Smooth muscle cell (in vitro differentiated cells): ENCODE data around the gene BCAR3. TPM values are rescaled to one million over a fixed set of nuclear protein-coding genes. Genes with fewer than 3 reads are reported as not detected.
A peak's percentile ranks its signal among the peaks of the same experiment; 100 is the strongest.

Source experiments
- DNase-seq: peaks from one replicate; lab custom pipeline; 2025; ENCODE audit not compliant: unreplicated experiment; lab: John Stamatoyannopoulos, UW
- H2AFZ ChIP-seq: fragments of 200-600 bp; sonication (generic); 2 replicates; pipeline ENCODE4 v1.6.0; 2016; ENCODE audit warnings: antibody characterized with exemption, low read depth, mild to moderate bottlenecking
- H3F3A ChIP-seq: fragments of 200-600 bp; sonication (generic); 2 replicates; pipeline ENCODE4 v1.6.0; 2017; ENCODE audit warnings: antibody characterized with exemption, low read depth
- H3K27ac ChIP-seq: fragments of 200-600 bp; sonication (generic); 2 replicates; pipeline ENCODE4 v1.5.1; 2016; ENCODE audit warnings: low read depth, mild to moderate bottlenecking
- H3K27me3 ChIP-seq: fragments of 200-600 bp; sonication (generic); 2 replicates; pipeline ENCODE4 v1.6.1; 2016; ENCODE audit warnings: low read depth, mild to moderate bottlenecking
- H3K36me3 ChIP-seq: fragments of 200-600 bp; sonication (generic); 2 replicates; pipeline ENCODE4 v1.5.1; 2016; ENCODE audit warnings: low read depth
- H3K4me1 ChIP-seq: fragments of 200-600 bp; sonication (generic); 2 replicates; pipeline ENCODE4 v1.5.1; 2016; ENCODE audit warnings: low read depth
- H3K4me2 ChIP-seq: fragments of 200-600 bp; sonication (generic); 2 replicates; pipeline ENCODE4 v1.6.0; 2016; ENCODE audit warnings: mild to moderate bottlenecking
- H3K4me3 ChIP-seq: fragments of 200-600 bp; sonication (generic); 2 replicates; pipeline ENCODE4 v1.5.1; 2016; ENCODE audit warnings: mild to moderate bottlenecking
- H3K79me2 ChIP-seq: fragments of 200-600 bp; sonication (generic); 2 replicates; pipeline ENCODE4 v1.6.0; 2016; ENCODE audit warnings: low read depth, mild to moderate bottlenecking
- H3K9ac ChIP-seq: fragments of 200-600 bp; sonication (generic); 2 replicates; pipeline ENCODE4 v1.6.0; 2016; ENCODE audit warnings: low read depth
- H3K9me3 ChIP-seq: fragments of 200-600 bp; sonication (generic); replicated peaks from 2 replicates; pipeline ENCODE4 v1.5.1; 2016; ENCODE audit warnings: low read depth
- H4K20me1 ChIP-seq: fragments of 200-600 bp; sonication (generic); 2 replicates; pipeline ENCODE4 v1.6.0; 2016; ENCODE audit warnings: low read depth
- WGBS: methylation state at CpG from one replicate; pipeline ENCODE4 v1.1.7; 2016; ENCODE audit warnings: low lambda C conversion rate; 5-methylcytosine and 5-hydroxymethylcytosine counted together
- polyA plus RNA-seq: library from polyadenylated mRNA; unstranded; fragments of >200 nt; fragmentation: Nextera tagmentation; extraction: Ambion mirVana; gene quantifications from 2 replicates; pipeline ENCODE4 v1.2.1, GENCODE V29; 2016
- total RNA-seq: library from RNA; depleted of rRNA; stranded (reverse); fragments of >200 nt; gene quantifications from 2 replicates; pipeline ENCODE4 v1.2.3, GENCODE V29; 2014
- TF ChIP-seq, protein P1 (sequence below): fragments of 200-600 bp; sonication (generic); IDR thresholded peaks from 2 replicates; pipeline ENCODE4 v1.5.1; 2017; ENCODE audit warnings: borderline replicate concordance, mild to moderate bottlenecking, antibody characterized with exemption; ENCODE audit not compliant: insufficient read depth, poor library complexity, severe bottlenecking

The BCAR3 gene
- total and polyA plus RNA-seq, 2 experiments from 2014 or later, result 21.4 to 24.9 TPM

GRCh38 chr1:93581917-93582850 lies 99.5 kb downstream of the BCAR3 start:
- H3K27ac ChIP-seq, result no peak overlapping the region
- H2AFZ ChIP-seq, result no peak overlapping the region
- H4K20me1 ChIP-seq, result peaks cover 73% of the 10 kb centered on the region
- WGBS, result 96% methylated on average over 23 of the region's 23 CpGs
- H3F3A ChIP-seq, result peaks cover 27% of the 10 kb centered on the region
- H3K36me3 ChIP-seq, result peaks cover 4% of the 10 kb centered on the region
- peaks cover 7% of the 10 kb centered on the region for H3K79me2 ChIP-seq
- TF ChIP-seq, protein P1, sequence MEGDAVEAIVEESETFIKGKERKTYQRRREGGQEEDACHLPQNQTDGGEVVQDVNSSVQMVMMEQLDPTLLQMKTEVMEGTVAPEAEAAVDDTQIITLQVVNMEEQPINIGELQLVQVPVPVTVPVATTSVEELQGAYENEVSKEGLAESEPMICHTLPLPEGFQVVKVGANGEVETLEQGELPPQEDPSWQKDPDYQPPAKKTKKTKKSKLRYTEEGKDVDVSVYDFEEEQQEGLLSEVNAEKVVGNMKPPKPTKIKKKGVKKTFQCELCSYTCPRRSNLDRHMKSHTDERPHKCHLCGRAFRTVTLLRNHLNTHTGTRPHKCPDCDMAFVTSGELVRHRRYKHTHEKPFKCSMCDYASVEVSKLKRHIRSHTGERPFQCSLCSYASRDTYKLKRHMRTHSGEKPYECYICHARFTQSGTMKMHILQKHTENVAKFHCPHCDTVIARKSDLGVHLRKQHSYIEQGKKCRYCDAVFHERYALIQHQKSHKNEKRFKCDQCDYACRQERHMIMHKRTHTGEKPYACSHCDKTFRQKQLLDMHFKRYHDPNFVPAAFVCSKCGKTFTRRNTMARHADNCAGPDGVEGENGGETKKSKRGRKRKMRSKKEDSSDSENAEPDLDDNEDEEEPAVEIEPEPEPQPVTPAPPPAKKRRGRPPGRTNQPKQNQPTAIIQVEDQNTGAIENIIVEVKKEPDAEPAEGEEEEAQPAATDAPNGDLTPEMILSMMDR, result no peak
- no peaks in the 10 kb centered on the region for H3K27me3 ChIP-seq
- H3K9me3 ChIP-seq, result no peaks in the 10 kb centered on the region
- H3K4me2 ChIP-seq, result no peak overlapping the region
- H3K4me1 ChIP-seq, result no peaks in the 10 kb centered on the region
- no peak for DNase-seq
- no peak overlapping the region for H3K4me3 ChIP-seq
- H3K9ac ChIP-seq, result no peak overlapping the region

GRCh38 chr1:93579891-93580290 lies 101.7 kb downstream of the BCAR3 start:
- H3K4me2 ChIP-seq, result peak overlapping the region; percentile 40
- TF ChIP-seq, protein P1, result no peak
- H4K20me1 ChIP-seq, result peaks cover 74% of the 10 kb centered on the region
- H3K4me3 ChIP-seq, result no peak overlapping the region
- 43% methylated on average over 5 of the region's 5 CpGs for WGBS
- H3K9ac ChIP-seq, result peak overlapping the region; percentile 25
- H3K79me2 ChIP-seq, result peaks cover 7% of the 10 kb centered on the region
- no peak for DNase-seq
- H3K27me3 ChIP-seq, result no peaks in the 10 kb centered on the region
- H2AFZ ChIP-seq, result no peak overlapping the region
- peaks cover 18% of the 10 kb centered on the region for H3F3A ChIP-seq
- no peaks in the 10 kb centered on the region for H3K9me3 ChIP-seq
- peaks cover 16% of the 10 kb centered on the region for H3K4me1 ChIP-seq
- peak overlapping the region; percentile 89 for H3K27ac ChIP-seq
- H3K36me3 ChIP-seq, result peaks cover 2% of the 10 kb centered on the region

- TF ChIP-seq, protein P1, result no peak
- Histone ChIP-seq H3F3A (peaks cover 18% of the 10 kb centered on the region), H3K27me3 (no peaks in the 10 kb centered on the region), H3K4me2 (peak overlapping the region; percentile 40), H3K4me1 (peaks cover 16% of the 10 kb centered on the region), H3K36me3 (peaks cover 4% of the 10 kb centered on the region), H3K9ac (peak overlapping the region; percentile 25), H4K20me1 (peaks cover 67% of the 10 kb centered on the region), H3K27ac (peak overlapping the region; percentile 89), H3K4me3 (no peak overlapping the region), H2AFZ (no peak overlapping the region), H3K9me3 (no peaks in the 10 kb centered on the region), H3K79me2 (peaks cover 7% of the 10 kb centered on the region)
- no peak for DNase-seq
- WGBS, result 86% methylated on average over 11 of the region's 11 CpGs
Measured at GRCh38 chr1:93578911-93579825, 102.5 kb downstream of the BCAR3 start.
